OCI-LY1 (cell line): Measurements from ENCODE around the gene ROR2.

Source experiments
- CTCF ChIP-seq: fragments of 200-600 bp; sonication (generic), shearing (Covaris generic); IDR thresholded peaks from 2 replicates; pipeline ENCODE4 v1.5.1; 2017; ENCODE audit warnings: mild to moderate bottlenecking, antibody characterized with exemption, low read length, moderate library complexity, mixed read lengths
- EZH2 ChIP-seq: fragments of 200-600 bp; sonication (generic), shearing (Covaris generic); IDR thresholded peaks from 2 replicates; pipeline ENCODE4 v1.8.0; 2017; ENCODE audit warnings: borderline replicate concordance, mixed run types, mild to moderate bottlenecking, antibody characterized with exemption, low read length, moderate library complexity, mixed read lengths

- TF ChIP-seq CTCF (no peak), EZH2 (no peak)
Measured at GRCh38 chr9:91628892-91629291, 321.1 kb downstream of the ROR2 start.
